ENCODE data around the gene POLR3A. TPM values are rescaled to one million over a fixed set of nuclear protein-coding genes. Genes with fewer than 3 reads are reported as not detected.
"Not testable (repeated sequence)": the region's sequence is repeated elsewhere in the genome, so short reads cannot be mapped to it uniquely, and the experiment has no call there.

Gene POLR3A
- total RNA-seq, 1 donor from 2014 or later, result 18.8 TPM

DNA sequence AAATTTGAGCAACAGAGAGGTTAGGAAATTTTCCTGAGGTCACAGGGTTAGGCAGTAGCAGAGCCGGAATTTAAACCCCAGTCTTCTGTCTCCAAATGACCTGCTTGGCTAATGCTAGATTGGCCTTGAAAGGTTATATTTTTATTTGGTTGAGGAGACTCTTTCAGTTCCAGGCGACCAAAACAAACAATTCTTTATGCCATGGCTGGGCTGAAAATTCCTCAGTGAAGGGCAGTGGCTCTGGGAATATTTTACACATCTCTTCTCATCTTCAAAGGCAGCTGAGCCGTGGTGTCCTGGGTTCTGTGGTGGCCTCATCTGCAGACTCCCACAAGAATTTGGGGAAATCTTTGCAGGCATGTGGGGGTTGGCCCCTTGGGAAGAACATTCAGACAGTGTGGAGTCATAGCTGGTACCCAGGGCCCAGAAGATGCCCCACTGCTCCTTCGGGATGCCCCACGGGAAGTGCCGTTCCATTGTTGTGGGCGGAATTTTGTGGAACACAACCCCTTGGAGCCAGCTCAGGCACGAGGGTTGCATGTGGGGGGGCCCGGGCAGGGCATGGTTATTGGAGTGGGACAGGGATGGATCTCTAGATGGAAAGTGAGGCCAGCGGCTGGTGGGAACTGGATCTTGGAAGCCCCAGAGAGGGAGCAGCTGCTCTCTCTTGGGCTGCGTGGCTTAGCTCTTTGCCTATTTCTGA, 37.6 kb upstream of the POLR3A start:
- Histone ChIP-seq H3K27ac (ENCODE audit: low read depth, low read length) (no peak overlapping the region), H3K4me3 (ENCODE audit: low read length in 3 of 3) (no peak overlapping the region), H3K9me3 (ENCODE audit: control insufficient read depth in 3 of 3, low read length in 3 of 3) (no peaks in the 10 kb centered on the region), H3K9ac (ENCODE audit: low read depth in 1 of 3, low read length in 3 of 3) (no peak overlapping the region), H3K27me3 (ENCODE audit: control insufficient read depth in 3 of 3, insufficient read depth in 3 of 3, low read length in 3 of 3) (no peaks in the 10 kb centered on the region), H3K36me3 (ENCODE audit: control insufficient read depth in 3 of 3, insufficient read depth in 3 of 3, low read length in 3 of 3) (no peaks in the 10 kb centered on the region), H3K4me1 (ENCODE audit: control insufficient read depth in 3 of 3, insufficient read depth in 3 of 3, low read length in 3 of 3) (peaks cover 0 to 8% (median 7%) of the 10 kb centered on the region in 3 donors)

DNA sequence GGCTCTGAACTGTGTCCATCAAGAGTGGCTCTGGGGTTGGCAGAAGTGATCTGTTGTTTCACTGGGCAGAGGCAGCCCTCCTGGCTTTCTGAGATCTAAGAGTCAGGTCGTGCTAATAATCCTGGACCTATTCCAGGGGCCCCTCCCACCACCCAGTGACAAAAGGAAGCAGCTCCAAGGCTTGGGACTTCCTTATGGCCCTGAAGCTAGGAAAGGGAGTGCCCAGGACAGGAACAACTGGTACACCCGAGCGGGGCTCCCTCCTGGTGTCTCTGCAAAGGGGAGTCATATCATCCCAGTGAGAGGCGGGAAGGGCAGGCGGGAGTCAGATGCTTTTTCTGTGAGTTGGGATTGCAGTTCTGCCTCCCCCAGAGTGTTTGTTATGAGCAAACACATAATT, 36.7 kb upstream of the POLR3A start:
- H3K9ac ChIP-seq (ENCODE audit: low read depth in 1 of 3, low read length in 3 of 3), result no peak overlapping the region

GRCh38 chr10:78065611-78066010, 36.3 kb upstream of the POLR3A start:
- H3K27ac ChIP-seq (ENCODE audit: low read depth, low read length), result no peak overlapping the region
- no peaks in the 10 kb centered on the region for H3K36me3 ChIP-seq (ENCODE audit: control insufficient read depth in 3 of 3, insufficient read depth in 3 of 3, low read length in 3 of 3)
- H3K9me3 ChIP-seq (ENCODE audit: control insufficient read depth in 3 of 3, low read length in 3 of 3), result no peaks in the 10 kb centered on the region
- H3K27me3 ChIP-seq (ENCODE audit: control insufficient read depth in 3 of 3, insufficient read depth in 3 of 3, low read length in 3 of 3), result no peaks in the 10 kb centered on the region
- H3K4me3 ChIP-seq (ENCODE audit: low read length in 3 of 3), result no peak overlapping the region
- no peak overlapping the region for H3K9ac ChIP-seq (ENCODE audit: low read depth in 1 of 3, low read length in 3 of 3)
- no peaks in the 10 kb centered on the region for H3K4me1 ChIP-seq (ENCODE audit: control insufficient read depth in 3 of 3, insufficient read depth in 3 of 3, low read length in 3 of 3)

More for the DNA sequence above, 36.7 kb upstream of the POLR3A start:
- no peaks in the 10 kb centered on the region for H3K9me3 ChIP-seq (ENCODE audit: control insufficient read depth in 3 of 3, low read length in 3 of 3)
- H3K4me3 ChIP-seq (ENCODE audit: low read length in 3 of 3), result no peak overlapping the region
- H3K4me1 ChIP-seq (ENCODE audit: control insufficient read depth in 3 of 3, insufficient read depth in 3 of 3, low read length in 3 of 3), result peaks cover 0 to under 1% (median 0%) of the 10 kb centered on the region in 3 donors
- no peak overlapping the region for H3K27ac ChIP-seq (ENCODE audit: low read depth, low read length)
- no peaks in the 10 kb centered on the region for H3K36me3 ChIP-seq (ENCODE audit: control insufficient read depth in 3 of 3, insufficient read depth in 3 of 3, low read length in 3 of 3)
- H3K27me3 ChIP-seq (ENCODE audit: control insufficient read depth in 3 of 3, insufficient read depth in 3 of 3, low read length in 3 of 3), result no peaks in the 10 kb centered on the region

GRCh38 chr10:78064919-78065318, 35.6 kb upstream of the POLR3A start:
- H3K4me1 ChIP-seq (ENCODE audit: control insufficient read depth in 3 of 3, insufficient read depth in 3 of 3, low read length in 3 of 3), result not testable (repeated sequence)

DNA sequence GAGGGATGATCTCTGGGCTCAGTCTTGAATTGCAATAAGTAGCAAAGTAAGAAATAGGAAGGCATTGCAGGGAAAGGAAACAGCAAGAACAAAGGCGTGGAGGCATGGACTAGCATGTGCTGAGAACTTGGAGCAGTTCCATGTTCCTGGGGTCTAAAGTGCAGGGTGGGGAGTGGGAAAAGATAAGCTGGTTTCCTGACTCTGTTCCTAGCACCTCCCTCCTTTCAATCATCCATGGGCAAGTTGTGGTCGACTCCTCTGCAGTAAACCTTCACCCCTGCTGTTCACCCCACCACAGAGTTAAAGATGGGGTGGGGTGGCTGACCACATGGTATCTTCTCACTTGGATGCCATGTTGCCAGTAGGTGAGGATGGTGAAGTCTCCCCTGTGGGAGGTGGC, 33.9 kb upstream of the POLR3A start:
- no peaks in the 10 kb centered on the region for H3K36me3 ChIP-seq (ENCODE audit: control insufficient read depth in 3 of 3, insufficient read depth in 3 of 3, low read length in 3 of 3)

More at GRCh38 chr10:78064919-78065318, 35.6 kb upstream of the POLR3A start:
- H3K9me3 ChIP-seq (ENCODE audit: control insufficient read depth in 3 of 3, low read length in 3 of 3); H3K4me3 ChIP-seq (ENCODE audit: low read length in 3 of 3); H3K36me3 ChIP-seq (ENCODE audit: control insufficient read depth in 3 of 3, insufficient read depth in 3 of 3, low read length in 3 of 3); H3K9ac ChIP-seq (ENCODE audit: low read depth in 1 of 3, low read length in 3 of 3); H3K27me3 ChIP-seq (ENCODE audit: control insufficient read depth in 3 of 3, insufficient read depth in 3 of 3, low read length in 3 of 3); H3K27ac ChIP-seq (ENCODE audit: low read depth, low read length): not testable (repeated sequence)

DNA sequence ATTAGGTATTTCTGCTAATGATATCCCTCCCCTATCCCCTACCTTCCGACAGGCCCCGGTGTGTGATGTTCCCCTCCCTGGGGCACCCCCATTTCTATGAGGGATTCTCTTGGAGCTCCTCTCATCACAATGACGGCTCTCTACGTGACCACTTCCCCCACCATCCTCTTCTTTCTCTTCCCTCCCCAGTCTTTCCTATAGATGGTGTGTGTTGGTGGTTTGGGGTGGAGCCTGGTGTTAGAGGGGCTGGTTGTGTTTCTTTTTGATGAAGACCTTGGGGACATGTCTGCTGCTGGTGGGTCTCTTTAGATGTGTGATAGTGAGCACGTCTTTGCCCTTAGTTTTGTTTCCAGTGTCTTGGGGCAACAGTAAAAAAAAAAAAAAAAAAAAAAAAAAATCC, 33.0 kb upstream of the POLR3A start:
- H3K4me1 ChIP-seq (ENCODE audit: control insufficient read depth in 3 of 3, insufficient read depth in 3 of 3, low read length in 3 of 3), result no peaks in the 10 kb centered on the region
- no peaks in the 10 kb centered on the region for H3K27me3 ChIP-seq (ENCODE audit: control insufficient read depth in 3 of 3, insufficient read depth in 3 of 3, low read length in 3 of 3)
- no peak overlapping the region for H3K27ac ChIP-seq (ENCODE audit: low read depth, low read length)
- H3K4me3 ChIP-seq (ENCODE audit: low read length in 3 of 3), result no peak overlapping the region
- no peaks in the 10 kb centered on the region for H3K9me3 ChIP-seq (ENCODE audit: control insufficient read depth in 3 of 3, low read length in 3 of 3)
- H3K36me3 ChIP-seq (ENCODE audit: control insufficient read depth in 3 of 3, insufficient read depth in 3 of 3, low read length in 3 of 3), result no peaks in the 10 kb centered on the region
- H3K9ac ChIP-seq (ENCODE audit: low read depth in 1 of 3, low read length in 3 of 3), result no peak overlapping the region

More for the DNA sequence above, 33.9 kb upstream of the POLR3A start:
- Histone ChIP-seq H3K4me1 (ENCODE audit: control insufficient read depth in 3 of 3, insufficient read depth in 3 of 3, low read length in 3 of 3) (no peaks in the 10 kb centered on the region), H3K9me3 (ENCODE audit: control insufficient read depth in 3 of 3, low read length in 3 of 3) (no peaks in the 10 kb centered on the region), H3K9ac (ENCODE audit: low read depth in 1 of 3, low read length in 3 of 3) (no peak overlapping the region), H3K27me3 (ENCODE audit: control insufficient read depth in 3 of 3, insufficient read depth in 3 of 3, low read length in 3 of 3) (no peaks in the 10 kb centered on the region), H3K4me3 (ENCODE audit: low read length in 3 of 3) (no peak overlapping the region), H3K27ac (ENCODE audit: low read depth, low read length) (no peak overlapping the region)

DNA sequence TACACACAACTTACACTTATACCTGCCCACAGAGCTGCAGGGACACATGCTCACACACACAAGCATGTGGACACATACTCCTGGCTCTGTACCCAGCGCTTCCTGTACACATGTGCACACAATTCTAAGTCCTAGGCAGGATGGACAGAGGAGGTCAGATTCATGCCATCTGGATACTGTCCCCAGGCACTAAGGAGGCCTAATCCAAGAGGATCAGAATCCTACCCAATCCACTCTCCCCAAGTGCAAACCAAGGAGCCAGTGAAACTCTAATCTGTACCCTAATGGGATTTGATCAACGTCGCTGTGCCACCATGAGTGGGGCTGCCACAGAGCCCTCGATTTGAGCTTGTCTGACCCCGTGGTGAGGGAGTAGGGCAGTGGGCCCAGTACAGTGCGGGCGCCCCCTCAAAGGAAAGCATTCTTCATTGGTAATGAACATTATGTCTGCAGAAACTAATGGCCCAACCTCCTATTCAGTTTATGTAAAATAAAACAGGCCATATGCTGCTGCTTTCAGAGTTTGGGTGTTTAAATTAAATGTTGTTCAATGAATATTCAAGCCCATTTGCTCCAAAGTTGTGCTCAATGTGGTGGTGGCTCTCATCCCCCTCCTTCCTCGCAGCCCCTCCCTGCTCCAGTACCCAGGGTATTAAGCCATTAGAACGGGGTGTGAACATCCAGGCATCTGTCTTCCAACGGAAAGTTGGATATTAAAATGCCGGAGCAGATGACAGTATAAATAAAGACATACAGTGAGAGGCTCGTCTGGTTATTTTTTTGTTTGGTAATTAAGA, 30.8 kb upstream of the POLR3A start:
- no peaks in the 10 kb centered on the region for H3K4me1 ChIP-seq (ENCODE audit: control insufficient read depth in 3 of 3, insufficient read depth in 3 of 3, low read length in 3 of 3)
- H3K27me3 ChIP-seq (ENCODE audit: control insufficient read depth in 3 of 3, insufficient read depth in 3 of 3, low read length in 3 of 3), result no peaks in the 10 kb centered on the region
- H3K9me3 ChIP-seq (ENCODE audit: control insufficient read depth in 3 of 3, low read length in 3 of 3), result no peaks in the 10 kb centered on the region
- no peak overlapping the region for H3K9ac ChIP-seq (ENCODE audit: low read depth in 1 of 3, low read length in 3 of 3)
- no peak overlapping the region for H3K4me3 ChIP-seq (ENCODE audit: low read length in 3 of 3)
- H3K36me3 ChIP-seq (ENCODE audit: control insufficient read depth in 3 of 3, insufficient read depth in 3 of 3, low read length in 3 of 3), result no peaks in the 10 kb centered on the region
- H3K27ac ChIP-seq (ENCODE audit: low read depth, low read length), result no peak overlapping the region

DNA sequence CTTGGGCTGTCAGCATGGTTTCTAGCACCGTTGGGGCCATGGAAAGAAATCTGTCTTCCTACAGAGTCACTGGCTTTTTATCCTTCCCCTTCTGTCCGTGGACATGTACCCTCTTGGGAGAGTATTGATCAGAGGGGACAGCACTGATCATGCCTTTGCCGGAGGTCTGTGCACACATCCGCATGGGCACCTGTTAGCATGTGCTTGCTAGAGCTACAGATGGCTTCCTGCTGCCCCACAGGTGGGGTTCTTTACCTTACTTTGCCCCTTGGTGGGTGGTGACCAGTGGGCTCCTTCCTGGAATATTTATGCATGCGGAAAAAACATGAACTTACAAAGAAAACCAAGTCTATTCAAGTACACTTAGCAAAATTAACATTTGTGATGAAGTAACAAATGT, 29.2 kb upstream of the POLR3A start:
- Histone ChIP-seq H3K4me3 (ENCODE audit: low read length in 3 of 3) (no peak overlapping the region), H3K4me1 (ENCODE audit: control insufficient read depth in 3 of 3, insufficient read depth in 3 of 3, low read length in 3 of 3) (no peaks in the 10 kb centered on the region), H3K9ac (ENCODE audit: low read depth in 1 of 3, low read length in 3 of 3) (no peak overlapping the region), H3K36me3 (ENCODE audit: control insufficient read depth in 3 of 3, insufficient read depth in 3 of 3, low read length in 3 of 3) (peaks cover 0 to 2% (median 0%) of the 10 kb centered on the region in 3 donors), H3K27me3 (ENCODE audit: control insufficient read depth in 3 of 3, insufficient read depth in 3 of 3, low read length in 3 of 3) (no peaks in the 10 kb centered on the region), H3K9me3 (ENCODE audit: control insufficient read depth in 3 of 3, low read length in 3 of 3) (no peaks in the 10 kb centered on the region), H3K27ac (ENCODE audit: low read depth, low read length) (no peak overlapping the region)

- H3K4me1 ChIP-seq (ENCODE audit: control insufficient read depth in 3 of 3, insufficient read depth in 3 of 3, low read length in 3 of 3), result no peaks in the 10 kb centered on the region
- no peak overlapping the region for H3K4me3 ChIP-seq (ENCODE audit: low read length in 3 of 3)
- no peaks in the 10 kb centered on the region for H3K9me3 ChIP-seq (ENCODE audit: control insufficient read depth in 3 of 3, low read length in 3 of 3)
- H3K27me3 ChIP-seq (ENCODE audit: control insufficient read depth in 3 of 3, insufficient read depth in 3 of 3, low read length in 3 of 3), result no peaks in the 10 kb centered on the region
- H3K36me3 ChIP-seq (ENCODE audit: control insufficient read depth in 3 of 3, insufficient read depth in 3 of 3, low read length in 3 of 3), result peaks cover 0 to 2% (median 0%) of the 10 kb centered on the region in 3 donors
- no peak overlapping the region for H3K9ac ChIP-seq (ENCODE audit: low read depth in 1 of 3, low read length in 3 of 3)
- no peak overlapping the region for H3K27ac ChIP-seq (ENCODE audit: low read depth, low read length)
Measured at GRCh38 chr10:78053211-78053868, 24.0 kb upstream of the POLR3A start.

GRCh38 chr10:78049851-78050250, 20.5 kb upstream of the POLR3A start:
- no peaks in the 10 kb centered on the region for H3K9me3 ChIP-seq (ENCODE audit: control insufficient read depth in 3 of 3, low read length in 3 of 3)
- no peaks in the 10 kb centered on the region for H3K27me3 ChIP-seq (ENCODE audit: control insufficient read depth in 3 of 3, insufficient read depth in 3 of 3, low read length in 3 of 3)
- no peak overlapping the region for H3K27ac ChIP-seq (ENCODE audit: low read depth, low read length)
- no peak overlapping the region for H3K4me3 ChIP-seq (ENCODE audit: low read length in 3 of 3)
- H3K36me3 ChIP-seq (ENCODE audit: control insufficient read depth in 3 of 3, insufficient read depth in 3 of 3, low read length in 3 of 3), result peaks cover 0 to 2% (median 0%) of the 10 kb centered on the region in 3 donors
- H3K4me1 ChIP-seq (ENCODE audit: control insufficient read depth in 3 of 3, insufficient read depth in 3 of 3, low read length in 3 of 3), result peaks cover 4 to 6% (median 4%) of the 10 kb centered on the region in 3 donors
- H3K9ac ChIP-seq (ENCODE audit: low read depth in 1 of 3, low read length in 3 of 3), result no peak overlapping the region

Measured in skeletal muscle tissue (tissue), 4 donors.